Stromal cell of bone marrow (primary cell): Measurements from ENCODE around the gene PNCK.
"Not testable (repeated sequence)": the region's sequence is repeated elsewhere in the genome, so short reads cannot be mapped to it uniquely, and the experiment has no call there.

ENCODE experiments used
- DNase-seq: peaks from one replicate; pipeline ENCODE4 v3.0.0-alpha.2; 2012; ENCODE audit warnings: low read depth

PNCK gene

DNA sequence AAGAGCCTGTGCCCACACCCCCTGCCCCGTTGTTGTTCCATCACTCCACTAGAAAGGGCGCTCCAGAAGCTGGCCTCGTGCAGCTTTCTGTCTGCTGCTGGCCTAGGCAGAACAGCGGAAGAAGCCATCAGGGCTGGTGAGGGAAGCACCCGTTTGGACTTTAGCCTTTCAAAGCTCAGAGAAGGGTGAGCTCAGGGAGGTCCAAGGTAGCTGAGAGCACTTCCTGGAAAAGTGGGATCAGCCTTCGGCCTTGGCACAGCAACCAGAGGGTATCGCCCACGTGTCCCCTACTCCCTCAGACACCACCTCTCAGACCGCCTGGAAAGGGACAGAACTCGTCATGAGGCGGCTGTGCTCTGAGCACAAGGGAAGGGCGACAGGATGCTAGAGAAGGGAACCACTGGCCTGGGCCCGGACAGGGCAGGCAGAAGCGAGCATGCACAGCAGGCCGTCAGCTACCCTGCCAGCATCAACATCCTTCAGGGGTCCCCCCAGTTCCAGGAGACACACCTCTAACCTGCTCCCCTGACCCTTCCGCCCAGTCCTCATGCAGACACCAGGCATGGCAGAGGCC is 25.7 kb upstream of the PNCK start:
- DNase-seq, result not testable (repeated sequence)

DNA sequence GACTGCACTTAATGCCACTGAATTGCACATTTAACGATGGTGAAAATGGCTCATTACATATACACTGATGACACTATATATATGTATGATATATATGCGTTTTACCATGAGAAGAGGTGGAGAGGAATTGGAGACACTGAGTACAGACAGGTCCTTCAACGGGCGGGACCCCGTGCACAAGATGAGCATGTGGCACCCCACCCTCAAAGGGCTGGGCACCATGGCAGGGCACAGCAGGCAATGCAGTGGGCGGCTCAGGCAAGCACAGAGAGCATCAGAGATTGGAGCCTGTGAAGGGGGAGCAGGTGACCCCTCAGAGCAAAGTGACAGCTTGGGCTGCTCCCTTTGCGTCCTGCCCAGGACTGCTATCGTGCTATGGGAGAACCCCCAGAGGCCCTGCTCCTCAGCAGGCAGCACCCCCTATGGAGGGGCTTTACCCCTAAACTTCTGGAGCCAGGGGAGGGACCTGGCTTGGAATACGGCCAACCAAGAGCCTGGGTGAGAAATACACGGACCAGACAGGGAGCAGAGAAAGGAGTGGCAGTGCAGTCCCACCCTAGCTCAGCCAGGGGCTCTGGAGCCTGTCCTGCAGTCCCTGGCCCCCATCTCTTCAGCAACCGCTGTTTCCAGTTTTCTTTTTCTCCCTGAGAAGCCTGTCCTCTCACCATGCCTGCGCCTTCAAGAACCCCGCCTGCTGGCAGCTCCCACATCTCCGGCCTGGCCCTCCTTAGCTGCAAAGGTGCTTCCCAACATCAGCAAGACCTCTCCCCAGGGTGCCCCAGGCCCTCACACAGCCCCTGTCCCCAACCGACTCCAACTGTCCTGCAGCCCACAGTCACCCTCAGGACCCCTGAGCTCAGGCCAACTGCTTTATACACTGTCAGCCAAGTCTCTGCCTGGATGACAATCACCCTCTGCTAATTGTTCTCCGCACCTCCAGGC is 24.6 kb upstream of the PNCK start:
- DNase-seq, result no peak

- DNase-seq, result not testable (repeated sequence)
Measured at GRCh38 chrX:153696986-153697722, 23.5 kb upstream of the PNCK start.

DNA sequence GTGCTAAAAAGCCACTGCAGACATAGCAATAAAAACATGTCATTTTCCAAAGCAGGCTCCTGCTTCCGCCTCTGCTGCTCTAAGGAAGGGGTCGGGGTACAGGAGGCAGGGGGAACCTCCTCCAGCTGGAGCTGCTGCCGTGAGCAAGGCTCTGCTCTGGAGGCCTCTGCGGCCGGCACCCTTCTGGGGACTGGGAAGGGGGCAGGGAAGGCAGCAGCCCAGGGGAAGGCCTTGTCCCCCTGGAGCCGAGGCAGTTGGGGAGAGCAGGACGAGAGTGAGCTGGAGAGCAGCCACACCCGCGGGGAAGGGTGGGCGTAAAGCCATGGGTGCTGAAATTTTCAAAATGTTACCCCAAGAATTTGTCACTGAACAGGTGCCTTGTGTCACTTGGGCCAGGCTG is 22.9 kb upstream of the PNCK start:
- not testable (repeated sequence) for DNase-seq

GRCh38 chrX:153696100-153696499 is 22.5 kb upstream of the PNCK start:
- DNase-seq, result no peak

DNA sequence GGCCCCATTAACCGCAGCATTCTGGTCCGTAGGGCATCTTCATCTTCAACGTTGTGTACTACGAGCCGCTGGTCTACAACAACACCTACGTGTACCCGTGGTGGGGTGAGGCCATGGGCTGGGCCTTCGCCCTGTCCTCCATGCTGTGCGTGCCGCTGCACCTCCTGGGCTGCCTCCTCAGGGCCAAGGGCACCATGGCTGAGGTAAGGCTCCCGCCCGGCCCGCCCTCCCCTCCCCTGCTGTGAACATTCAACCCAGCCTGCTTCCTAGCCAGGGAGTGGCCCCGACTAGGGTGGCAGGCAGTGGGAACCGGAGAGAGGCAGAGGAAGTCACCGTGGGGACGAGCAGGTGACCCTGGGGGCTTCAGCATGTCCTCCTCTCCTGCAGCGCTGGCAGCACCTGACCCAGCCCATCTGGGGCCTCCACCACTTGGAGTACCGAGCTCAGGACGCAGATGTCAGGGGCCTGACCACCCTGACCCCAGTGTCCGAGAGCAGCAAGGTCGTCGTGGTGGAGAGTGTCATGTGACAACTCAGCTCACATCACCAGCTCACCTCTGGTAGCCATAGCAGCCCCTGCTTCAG is 21.2 kb upstream of the PNCK start:
- DNase-seq, result no peak

GRCh38 chrX:153694256-153694655 is 20.6 kb upstream of the PNCK start:
- not testable (repeated sequence) for DNase-seq

DNA sequence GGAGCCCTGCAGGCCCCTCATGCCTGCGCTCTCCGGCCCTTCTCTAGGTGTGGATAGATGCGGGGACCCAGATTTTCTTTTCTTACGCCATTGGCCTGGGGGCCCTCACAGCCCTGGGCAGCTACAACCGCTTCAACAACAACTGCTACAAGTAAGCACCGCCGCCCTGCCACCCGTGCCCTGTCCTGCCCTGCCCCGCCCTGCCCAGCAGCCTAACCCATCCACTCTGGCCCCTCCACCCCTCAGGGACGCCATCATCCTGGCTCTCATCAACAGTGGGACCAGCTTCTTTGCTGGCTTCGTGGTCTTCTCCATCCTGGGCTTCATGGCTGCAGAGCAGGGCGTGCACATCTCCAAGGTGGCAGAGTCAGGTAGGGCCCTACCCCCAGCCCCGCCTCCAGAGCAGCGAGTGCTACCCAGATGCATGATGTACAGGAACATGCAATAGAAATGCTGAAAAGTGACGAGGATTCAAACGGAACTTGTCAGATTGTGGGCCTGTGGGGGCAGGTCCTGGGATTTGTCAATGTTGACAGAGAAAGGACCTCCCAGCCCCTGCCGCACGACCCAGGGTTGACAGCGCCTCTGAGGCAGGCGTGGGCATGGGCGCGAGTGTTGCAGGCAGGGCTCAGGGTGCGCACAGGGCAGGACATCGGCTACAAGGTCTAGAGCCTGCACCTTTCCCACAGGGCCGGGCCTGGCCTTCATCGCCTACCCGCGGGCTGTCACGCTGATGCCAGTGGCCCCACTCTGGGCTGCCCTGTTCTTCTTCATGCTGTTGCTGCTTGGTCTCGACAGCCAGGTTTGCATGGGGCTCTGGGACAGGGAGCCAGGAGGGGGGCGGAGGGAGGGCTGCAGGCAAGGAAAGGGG is 19.8 kb upstream of the PNCK start:
- no peak for DNase-seq

GRCh38 chrX:153692611-153693156 is 19.1 kb upstream of the PNCK start:
- DNase-seq, result no peak

DNA sequence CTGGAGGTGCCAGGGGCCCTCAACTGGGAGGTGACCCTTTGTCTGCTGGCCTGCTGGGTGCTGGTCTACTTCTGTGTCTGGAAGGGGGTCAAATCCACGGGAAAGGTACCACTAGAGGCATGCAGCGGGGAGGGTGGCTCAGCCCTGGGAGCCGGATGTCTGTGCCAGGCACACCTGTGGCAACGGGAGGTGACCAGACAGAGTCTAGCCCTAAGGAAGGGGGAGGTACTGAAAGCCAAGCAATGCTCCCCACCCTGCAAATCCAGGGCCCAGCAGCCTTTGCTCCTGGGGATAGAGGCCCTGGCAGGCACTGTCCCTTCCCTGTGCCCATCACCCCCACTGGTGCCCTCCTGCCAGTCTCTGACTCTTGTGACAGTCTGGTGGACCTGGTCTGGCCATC is 18.4 kb upstream of the PNCK start:
- no peak for DNase-seq

DNA sequence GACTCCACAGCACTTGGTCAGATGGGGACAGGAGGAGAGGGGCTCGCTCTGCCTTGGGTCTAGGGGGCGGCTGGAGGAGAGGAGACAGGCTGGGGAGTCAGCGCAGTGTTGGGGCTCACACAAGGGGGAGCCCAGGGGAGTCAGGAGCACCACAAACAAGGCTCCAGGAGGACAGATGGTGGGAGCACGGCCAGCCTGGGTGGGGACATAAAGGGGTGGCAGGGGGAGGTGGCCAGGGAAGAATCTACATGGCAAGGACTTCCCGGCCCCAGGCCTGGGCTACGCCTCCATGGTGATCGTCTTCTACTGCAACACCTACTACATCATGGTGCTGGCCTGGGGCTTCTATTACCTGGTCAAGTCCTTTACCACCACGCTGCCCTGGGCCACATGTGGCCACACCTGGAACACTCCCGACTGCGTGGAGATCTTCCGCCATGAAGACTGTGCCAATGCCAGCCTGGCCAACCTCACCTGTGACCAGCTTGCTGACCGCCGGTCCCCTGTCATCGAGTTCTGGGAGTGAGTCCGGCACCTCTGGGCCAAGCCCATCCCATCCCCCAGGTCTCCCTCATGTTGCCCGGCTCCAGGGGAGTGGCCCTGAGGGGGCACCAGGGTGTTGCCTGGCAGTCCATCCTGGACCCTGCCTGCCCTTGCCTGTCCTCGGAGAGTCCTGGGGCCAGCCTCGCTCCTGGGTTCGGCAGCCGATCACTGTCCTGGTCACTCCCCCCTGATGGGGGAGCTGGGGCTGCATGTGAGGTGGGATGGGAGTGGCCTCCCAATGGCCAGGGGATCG is 17.6 kb upstream of the PNCK start:
- DNase-seq, result not testable (repeated sequence)

DNA sequence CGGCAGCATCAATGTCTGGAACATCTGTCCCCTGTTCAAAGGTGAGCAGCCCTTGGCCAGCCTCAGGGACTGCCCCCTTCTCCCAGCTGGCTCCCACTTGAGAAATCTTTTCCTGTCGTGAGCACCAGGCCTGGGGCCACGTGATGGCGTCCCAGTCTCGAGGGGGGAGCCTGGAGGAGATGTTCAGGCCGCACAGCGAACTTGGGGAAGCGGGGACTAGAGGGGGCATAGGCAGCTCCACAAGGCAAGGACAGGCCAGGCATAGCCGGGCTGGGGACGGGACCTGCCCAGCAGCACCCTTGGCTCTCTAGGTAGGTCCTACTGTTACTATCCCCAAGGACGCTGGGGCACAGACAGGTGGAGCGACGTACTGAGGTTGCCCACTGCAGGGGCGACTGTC is 16.9 kb upstream of the PNCK start:
- no peak for DNase-seq

DNA sequence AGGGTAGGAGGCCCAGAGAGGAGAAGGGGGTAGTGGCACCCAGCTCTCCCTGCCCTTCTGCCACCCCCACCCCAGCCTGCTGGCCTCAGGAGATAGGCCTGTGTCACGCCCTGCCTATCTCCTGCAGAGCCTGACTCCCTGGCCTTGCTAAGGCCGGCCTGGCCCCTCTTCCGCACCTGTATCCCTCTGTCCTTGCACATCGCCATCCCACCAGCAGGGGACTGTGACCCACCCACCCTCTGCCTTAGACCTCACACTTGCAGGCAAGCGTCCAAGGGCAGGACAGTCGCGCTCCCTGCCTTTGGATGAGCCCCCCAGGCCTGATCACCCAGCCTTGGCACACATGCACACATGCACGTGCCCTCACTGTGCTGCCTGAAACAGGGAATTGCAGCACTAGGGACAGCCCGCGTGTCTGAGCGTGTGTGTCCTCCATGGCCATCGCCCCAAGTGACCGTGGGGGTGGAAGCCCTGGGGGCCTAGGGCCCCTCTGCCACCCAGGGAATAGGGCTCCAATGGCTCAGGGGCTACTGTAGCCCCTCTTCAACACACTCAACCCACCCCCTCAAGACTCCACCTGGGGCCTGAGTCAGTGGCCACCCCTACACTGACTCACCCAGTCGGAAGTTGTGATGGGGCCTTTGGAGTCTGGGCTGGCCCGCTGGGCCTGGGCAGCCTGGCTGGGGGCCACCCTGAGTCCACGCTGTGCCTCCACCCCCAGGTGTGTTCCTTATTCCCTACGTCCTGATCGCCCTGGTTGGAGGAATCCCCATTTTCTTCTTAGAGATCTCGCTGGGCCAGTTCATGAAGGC is 16.2 kb upstream of the PNCK start:
- DNase-seq, result no peak

GRCh38 chrX:153688911-153689590 is 15.4 kb upstream of the PNCK start:
- no peak for DNase-seq

- no peak for DNase-seq
Measured at GRCh38 chrX:153688506-153688905, 14.9 kb upstream of the PNCK start.

GRCh38 chrX:153688071-153688470 is 14.5 kb upstream of the PNCK start:
- DNase-seq, result no peak

DNA sequence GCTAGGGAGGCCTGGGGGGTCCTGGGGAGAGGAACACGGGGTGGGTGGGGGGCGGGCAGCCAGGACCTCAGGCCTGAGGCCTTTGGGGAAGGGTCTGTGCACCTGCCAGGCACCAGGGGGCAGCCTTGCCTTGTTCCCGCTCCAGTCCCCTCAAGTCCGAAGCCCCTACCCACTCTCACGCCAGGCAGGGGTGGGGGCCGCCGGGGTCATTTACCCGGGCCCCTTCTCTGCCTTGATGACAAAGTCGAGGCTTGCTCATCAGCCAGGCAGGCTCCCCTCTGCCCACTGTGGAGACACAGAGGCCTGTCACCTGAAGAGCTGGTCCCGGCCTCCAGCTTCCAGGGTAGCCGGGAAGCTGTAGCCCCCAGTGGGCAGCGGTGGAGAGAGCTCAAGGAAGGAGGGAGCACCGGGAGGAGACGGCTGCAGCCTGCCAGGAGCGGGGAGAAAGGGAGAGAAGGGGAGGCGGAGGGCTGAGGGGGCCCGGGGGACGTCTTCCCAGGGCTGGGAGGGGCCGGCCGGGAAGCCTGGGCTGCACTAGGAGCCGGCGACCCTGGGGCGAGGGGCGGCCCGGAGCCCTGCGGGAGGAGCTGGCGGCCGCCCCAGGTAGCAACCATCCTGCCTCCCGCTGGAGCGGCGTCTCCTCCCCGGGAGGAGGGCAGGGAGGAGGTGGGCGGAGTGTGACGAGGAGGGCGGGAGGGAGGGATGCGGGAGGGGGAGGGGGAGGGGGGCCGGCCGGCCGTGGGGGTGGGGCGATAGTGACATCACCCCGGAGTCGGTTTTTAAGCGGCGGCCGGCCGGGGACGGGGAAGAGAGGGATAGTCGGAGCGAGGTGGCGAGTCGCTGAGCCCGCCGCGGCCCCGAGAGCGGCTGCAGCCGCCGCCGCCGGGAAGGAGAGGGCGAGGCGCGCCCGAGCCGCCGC is 13.8 kb upstream of the PNCK start, which contains the start of gene SLC6A8:
SLC6A8 (plus strand) TSS at position 806 of the 919 bp plus-strand sequence. CDS start 649 bp downstream, outside the sequence.
- peak; percentile 24 for DNase-seq

GRCh38 chrX:153686711-153687110 is 13.1 kb upstream of the PNCK start:
- no peak for DNase-seq
